Cardiac fibroblast (primary cell): ENCODE results near the gene FAM110A.
A peak's percentile ranks its signal among the peaks of the same experiment; 100 is the strongest.

ENCODE experiments used
- DNase-seq, 2 donors: peaks; one replicate each; pipeline versions ENCODE4 v3.0.0 to v3.0.0-alpha.2; 2010; ENCODE audit warnings: low read depth in 2 of 2
- H3K4me3 ChIP-seq, 2 donors: replicated peaks in 1 of 2; 1 replicate in 1 of 2; 2 replicates in 1 of 2; pipeline ENCODE4 v1.5.1; 2011; ENCODE audit warnings: low read depth in 2 of 2, low read length in 2 of 2, mild to moderate bottlenecking in 2 of 2, moderate library complexity in 1 of 2
- CTCF ChIP-seq: IDR thresholded peaks from one replicate; pipeline ENCODE4 v1.5.1; 2011; ENCODE audit warnings: low read depth, mild to moderate bottlenecking, low read length, inconsistent platforms

Gene FAM110A

DNA sequence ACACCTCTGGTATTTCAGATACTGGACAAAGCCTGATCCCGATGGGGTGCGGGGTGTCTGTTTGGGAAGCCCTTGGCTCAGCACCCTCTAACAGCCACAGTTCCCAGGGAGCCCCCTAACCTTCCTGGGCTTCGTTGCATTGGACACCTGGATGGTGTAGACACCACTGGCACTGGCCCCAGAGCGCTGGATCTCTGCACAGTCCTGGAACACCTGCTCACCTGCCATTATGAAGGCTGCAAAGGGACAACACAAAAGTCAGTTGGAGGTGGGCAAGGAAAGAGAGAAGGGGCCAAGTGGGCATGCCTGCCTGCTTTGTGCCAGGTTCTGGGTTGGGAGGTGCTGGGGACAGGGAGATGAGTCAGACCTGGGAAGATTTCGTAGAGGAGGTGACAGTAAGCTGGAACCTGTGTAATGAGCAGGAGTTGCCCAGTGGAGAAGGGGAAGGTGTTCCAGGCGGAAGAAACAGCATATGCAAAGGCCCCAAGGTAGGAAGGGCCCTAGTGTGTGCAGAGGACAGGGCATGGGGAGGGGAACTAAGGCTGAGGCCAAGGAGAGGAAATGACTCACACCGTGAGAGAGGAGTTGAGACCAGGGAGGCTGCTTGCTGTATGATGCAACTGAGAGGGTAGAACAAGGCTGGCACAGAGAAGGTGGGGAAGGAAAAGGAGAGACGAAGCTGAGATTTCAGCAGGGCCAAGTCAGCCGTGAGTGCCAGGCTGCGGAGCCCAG lies 47.7 kb downstream of the FAM110A start:
- DNase-seq = peak; percentile 52 to 72
- H3K4me3 ChIP-seq = no peak overlapping the region
- TF ChIP-seq CTCF = no peak

GRCh38 chr20:881783-882144 lies 48.2 kb downstream of the FAM110A start:
- no peak for DNase-seq
- TF ChIP-seq CTCF = no peak
- no peak overlapping the region for H3K4me3 ChIP-seq

GRCh38 chr20:884983-885952 lies 51.8 kb downstream of the FAM110A start:
- peak; percentile 49 to 50 for DNase-seq
- H3K4me3 ChIP-seq = no peak overlapping the region
- no peak for TF ChIP-seq CTCF

- no peak overlapping the region for H3K4me3 ChIP-seq
- no peak for DNase-seq
- TF ChIP-seq CTCF = no peak
These were observed 53.6 kb downstream of the FAM110A start for GRCh38 chr20:887137-887536.

GRCh38 chr20:888057-888456 lies 54.5 kb downstream of the FAM110A start:
- DNase-seq = no peak
- no peak for TF ChIP-seq CTCF
- no peak overlapping the region for H3K4me3 ChIP-seq

DNA sequence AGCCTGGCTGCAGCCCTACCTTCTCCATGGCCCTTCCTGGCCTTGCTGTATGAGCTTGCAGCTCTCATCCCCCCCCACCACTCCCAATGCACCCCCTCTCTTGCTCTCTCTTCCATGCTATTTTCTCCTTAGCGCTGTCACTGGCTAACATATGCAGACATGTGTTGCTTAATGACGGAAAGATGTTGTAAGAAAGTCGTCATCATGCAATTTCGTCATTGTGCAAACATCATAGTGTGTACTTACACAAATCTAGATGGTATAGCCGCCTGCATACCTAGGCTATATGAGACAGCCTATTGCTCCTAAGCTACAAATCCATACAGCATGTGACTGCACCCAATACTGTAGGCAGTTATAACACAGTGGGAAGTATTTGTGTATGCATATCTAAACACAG lies 55.6 kb downstream of the FAM110A start:
- TF ChIP-seq CTCF = no peak
- peak in 1 of 2 donors; percentile 9 for DNase-seq

More for the DNA sequence above, 55.6 kb downstream of the FAM110A start:
- no peak overlapping the region for H3K4me3 ChIP-seq
